Neural cell (in vitro differentiated cells): ENCODE results near the gene NFS1. TPM values are rescaled to one million over a fixed set of nuclear protein-coding genes. Genes with fewer than 3 reads are reported as not detected.

ENCODE experiments used
- H2AFZ ChIP-seq: fragments of 200-600, 300-800 bp; sonication (generic), shearing (Covaris generic); 2 replicates; pipeline ENCODE4 v1.6.0; 2014; ENCODE audit warnings: low read depth, mild to moderate bottlenecking, antibody characterized with exemption, low read length, moderate library complexity
- H3F3A ChIP-seq: fragments of 200-600 bp; shearing (Covaris generic); 2 replicates; pipeline ENCODE4 v1.6.1; 2016; ENCODE audit warnings: mild to moderate bottlenecking, moderate library complexity, mixed read lengths, antibody characterized with exemption, low read length; ENCODE audit not compliant: insufficient read depth, poor library complexity, severe bottlenecking
- H3K27ac ChIP-seq: fragments of 200-600, 300-800 bp; sonication (generic), shearing (Covaris generic); 2 replicates; pipeline ENCODE4 v1.5.1; 2014; ENCODE audit warnings: mild to moderate bottlenecking, low read length, moderate library complexity
- H3K27me3 ChIP-seq: fragments of 300-800, 200-600 bp; sonication (generic), shearing (Covaris generic); 2 replicates; pipeline ENCODE4 v1.6.0; 2014; ENCODE audit warnings: mild to moderate bottlenecking, low read depth, low read length, moderate library complexity; ENCODE audit not compliant: insufficient read depth
- H3K36me3 ChIP-seq: fragments of 300-800, 200-600 bp; sonication (generic), shearing (Covaris generic); 2 replicates; pipeline ENCODE4 v1.5.1; 2014; ENCODE audit warnings: mild to moderate bottlenecking, antibody characterized with exemption, low read length, moderate library complexity; ENCODE audit not compliant: insufficient read depth
- H3K4me2 ChIP-seq: fragments of 300-800, 200-600 bp; sonication (generic), shearing (Covaris generic); 2 replicates; pipeline ENCODE4 v1.6.0; 2014; ENCODE audit warnings: mild to moderate bottlenecking, low read length
- H3K4me3 ChIP-seq: fragments of 300-800, 200-600 bp; sonication (generic), shearing (Covaris generic); 2 replicates; pipeline ENCODE4 v1.5.1; 2014; ENCODE audit warnings: mild to moderate bottlenecking, low read length, moderate library complexity
- H3K79me2 ChIP-seq: fragments of 200-600 bp; shearing (Covaris generic); replicated peaks from 2 replicates; pipeline ENCODE4 v1.6.0; 2014; ENCODE audit warnings: mild to moderate bottlenecking, low read length, moderate library complexity; ENCODE audit not compliant: insufficient read depth
- H3K9ac ChIP-seq: fragments of 300-800, 200-600 bp; sonication (generic), shearing (Covaris generic); 2 replicates; pipeline ENCODE4 v1.6.1; 2016; ENCODE audit warnings: mild to moderate bottlenecking, low read length, mixed read lengths
- H3K9me2 ChIP-seq: fragments of 200-600 bp; shearing (Covaris generic); 2 replicates; pipeline ENCODE4 v1.6.1; 2016; ENCODE audit warnings: mild to moderate bottlenecking, low read length, mixed read lengths; ENCODE audit not compliant: insufficient read depth
- H3K9me3 ChIP-seq: fragments of 200-600, 300-800 bp; sonication (generic), shearing (Covaris generic); 2 replicates; pipeline ENCODE4 v1.6.1; 2016; ENCODE audit warnings: mild to moderate bottlenecking, mixed run types, low read length, moderate library complexity, mixed read lengths
- H4K20me1 ChIP-seq: fragments of 200-600 bp; shearing (Covaris generic); 2 replicates; pipeline ENCODE4 v1.6.1; 2016; ENCODE audit warnings: mild to moderate bottlenecking, mixed run types; ENCODE audit not compliant: insufficient read depth
- EP300 ChIP-seq: fragments of 450-650 bp; conservative IDR thresholded peaks from 2 replicates; pipeline ENCODE4 v1.6.1; 2014; ENCODE audit warnings: antibody characterized with exemption, mild to moderate bottlenecking, moderate library complexity; ENCODE audit not compliant: poor library complexity, severe bottlenecking
- EZH2 ChIP-seq: fragments of 200-600, 300-800 bp; shearing (Covaris generic), sonication (generic); IDR thresholded peaks from 2 replicates; pipeline ENCODE4 v1.6.1; 2014; ENCODE audit warnings: antibody characterized with exemption, low read length, borderline replicate concordance, mild to moderate bottlenecking; ENCODE audit not compliant: insufficient read depth, poor library complexity, severe bottlenecking
- MXI1 ChIP-seq: fragments of 450-650 bp; conservative IDR thresholded peaks from 2 replicates; pipeline ENCODE4 v1.6.1; 2014; ENCODE audit warnings: antibody characterized with exemption, mild to moderate bottlenecking; ENCODE audit not compliant: poor library complexity, severe bottlenecking
- POLR2AphosphoS5 ChIP-seq: IDR thresholded peaks from 2 replicates; pipeline ENCODE4 v1.6.1; 2012
- RAD21 ChIP-seq: fragments of 450-650 bp; conservative IDR thresholded peaks from 2 replicates; pipeline ENCODE4 v1.6.1; 2014; ENCODE audit warnings: antibody characterized with exemption, mild to moderate bottlenecking, moderate library complexity
- SMC3 ChIP-seq: fragments of 450-650 bp; conservative IDR thresholded peaks from 2 replicates; pipeline ENCODE4 v1.6.1; 2014; ENCODE audit warnings: antibody characterized with exemption, mild to moderate bottlenecking, moderate library complexity; ENCODE audit not compliant: poor library complexity
- TAF1 ChIP-seq: IDR thresholded peaks from 2 replicates; pipeline ENCODE4 v1.6.1; 2012; ENCODE audit warnings: low read depth
- polyA plus RNA-seq: library from polyadenylated mRNA; depleted of rRNA; stranded (reverse); fragments of >200 nt; gene quantifications from 2 replicates; pipeline ENCODE4 v1.2.3, GENCODE V29; 2014
- TF ChIP-seq, protein P1 (sequence below): IDR thresholded peaks from 2 replicates; pipeline ENCODE4 v1.6.1; 2012; ENCODE audit warnings: borderline replicate concordance
- TF ChIP-seq, protein P2 (sequence below): fragments of 450-650 bp; IDR thresholded peaks from 2 replicates; pipeline ENCODE4 v1.5.1; 2014; ENCODE audit warnings: antibody characterized with exemption, mild to moderate bottlenecking, moderate library complexity; ENCODE audit not compliant: poor library complexity, severe bottlenecking

Gene NFS1
- polyA plus RNA-seq, 1 donor from 2014 or later: 55.2 TPM

DNA sequence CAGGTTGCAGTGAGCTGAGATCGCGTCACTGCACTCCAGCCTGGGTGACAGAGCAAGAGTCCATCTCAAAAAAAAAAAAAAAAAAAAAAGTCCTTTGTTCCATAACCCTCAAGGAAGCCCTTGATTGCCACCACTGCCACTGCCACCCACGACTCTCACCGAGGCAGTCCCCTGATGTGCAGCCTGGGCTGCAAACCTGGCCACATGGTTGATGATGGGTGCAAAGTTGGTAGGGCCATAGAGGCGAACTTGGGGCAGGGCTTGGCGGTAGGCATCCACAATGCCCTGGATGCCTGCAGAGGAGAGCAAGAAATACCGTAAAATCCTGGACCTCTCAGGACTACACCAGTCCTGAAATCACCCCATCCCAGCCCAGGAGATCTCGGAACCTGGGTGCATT, 72.0 kb downstream of the NFS1 start:
- no peaks in the 10 kb centered on the region for H3K9me2 ChIP-seq
- no peak overlapping the region for H3K4me2 ChIP-seq
- no peaks in the 10 kb centered on the region for H3F3A ChIP-seq
- TF ChIP-seq RAD21 (no peak), POLR2AphosphoS5 (no peak), TAF1 (no peak), SMC3 (no peak), EZH2 (no peak), MXI1 (no peak)
- TF ChIP-seq, protein P1, sequence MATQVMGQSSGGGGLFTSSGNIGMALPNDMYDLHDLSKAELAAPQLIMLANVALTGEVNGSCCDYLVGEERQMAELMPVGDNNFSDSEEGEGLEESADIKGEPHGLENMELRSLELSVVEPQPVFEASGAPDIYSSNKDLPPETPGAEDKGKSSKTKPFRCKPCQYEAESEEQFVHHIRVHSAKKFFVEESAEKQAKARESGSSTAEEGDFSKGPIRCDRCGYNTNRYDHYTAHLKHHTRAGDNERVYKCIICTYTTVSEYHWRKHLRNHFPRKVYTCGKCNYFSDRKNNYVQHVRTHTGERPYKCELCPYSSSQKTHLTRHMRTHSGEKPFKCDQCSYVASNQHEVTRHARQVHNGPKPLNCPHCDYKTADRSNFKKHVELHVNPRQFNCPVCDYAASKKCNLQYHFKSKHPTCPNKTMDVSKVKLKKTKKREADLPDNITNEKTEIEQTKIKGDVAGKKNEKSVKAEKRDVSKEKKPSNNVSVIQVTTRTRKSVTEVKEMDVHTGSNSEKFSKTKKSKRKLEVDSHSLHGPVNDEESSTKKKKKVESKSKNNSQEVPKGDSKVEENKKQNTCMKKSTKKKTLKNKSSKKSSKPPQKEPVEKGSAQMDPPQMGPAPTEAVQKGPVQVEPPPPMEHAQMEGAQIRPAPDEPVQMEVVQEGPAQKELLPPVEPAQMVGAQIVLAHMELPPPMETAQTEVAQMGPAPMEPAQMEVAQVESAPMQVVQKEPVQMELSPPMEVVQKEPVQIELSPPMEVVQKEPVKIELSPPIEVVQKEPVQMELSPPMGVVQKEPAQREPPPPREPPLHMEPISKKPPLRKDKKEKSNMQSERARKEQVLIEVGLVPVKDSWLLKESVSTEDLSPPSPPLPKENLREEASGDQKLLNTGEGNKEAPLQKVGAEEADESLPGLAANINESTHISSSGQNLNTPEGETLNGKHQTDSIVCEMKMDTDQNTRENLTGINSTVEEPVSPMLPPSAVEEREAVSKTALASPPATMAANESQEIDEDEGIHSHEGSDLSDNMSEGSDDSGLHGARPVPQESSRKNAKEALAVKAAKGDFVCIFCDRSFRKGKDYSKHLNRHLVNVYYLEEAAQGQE: no peak
- H3K79me2 ChIP-seq: no peaks in the 10 kb centered on the region
- no peak overlapping the region for H3K9ac ChIP-seq
- H3K27me3 ChIP-seq: no peaks in the 10 kb centered on the region
- H3K27ac ChIP-seq: no peak overlapping the region
- H4K20me1 ChIP-seq: no peaks in the 10 kb centered on the region
- no peaks in the 10 kb centered on the region for H3K36me3 ChIP-seq
- H2AFZ ChIP-seq: no peak overlapping the region
- no peaks in the 10 kb centered on the region for H3K9me3 ChIP-seq
- no peak overlapping the region for H3K4me3 ChIP-seq

DNA sequence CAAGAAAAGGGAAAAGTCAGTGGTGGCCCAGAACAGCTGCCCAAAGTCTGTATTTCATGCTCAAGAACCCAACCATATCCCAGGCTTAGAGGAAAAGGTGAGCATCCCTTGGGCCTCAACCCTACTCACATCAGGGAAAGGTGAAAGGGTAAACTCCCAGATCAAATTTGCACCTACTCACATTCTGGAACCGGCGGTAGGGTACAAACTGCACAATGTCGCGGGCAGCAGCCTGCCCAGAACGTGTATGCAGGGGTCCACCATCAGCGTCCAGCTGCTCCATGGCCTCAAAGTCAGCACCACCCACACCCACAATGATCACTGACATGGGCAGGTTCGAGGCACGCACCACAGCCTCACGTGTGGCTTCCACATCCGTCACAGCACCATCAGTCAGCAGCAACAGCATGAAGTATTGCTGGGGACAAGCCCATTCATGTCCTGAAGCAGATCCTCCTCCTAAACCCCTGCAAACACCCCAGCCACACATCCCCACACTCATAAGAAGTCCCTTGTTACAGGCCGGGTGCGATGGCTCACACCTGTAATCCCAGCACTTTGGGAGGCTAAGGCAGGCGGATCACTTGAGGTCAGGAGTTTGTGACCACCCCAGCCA, 72.7 kb downstream of the NFS1 start:
- H3K9me3 ChIP-seq: no peaks in the 10 kb centered on the region
- H3K79me2 ChIP-seq: no peaks in the 10 kb centered on the region
- H3K4me3 ChIP-seq: no peak overlapping the region
- H3K27me3 ChIP-seq: no peaks in the 10 kb centered on the region
- TF ChIP-seq TAF1 (no peak), POLR2AphosphoS5 (no peak), MXI1 (no peak), SMC3 (no peak), EP300 (no peak), RAD21 (no peak), EZH2 (no peak)
- TF ChIP-seq, protein P1: no peak
- TF ChIP-seq, protein P2, sequence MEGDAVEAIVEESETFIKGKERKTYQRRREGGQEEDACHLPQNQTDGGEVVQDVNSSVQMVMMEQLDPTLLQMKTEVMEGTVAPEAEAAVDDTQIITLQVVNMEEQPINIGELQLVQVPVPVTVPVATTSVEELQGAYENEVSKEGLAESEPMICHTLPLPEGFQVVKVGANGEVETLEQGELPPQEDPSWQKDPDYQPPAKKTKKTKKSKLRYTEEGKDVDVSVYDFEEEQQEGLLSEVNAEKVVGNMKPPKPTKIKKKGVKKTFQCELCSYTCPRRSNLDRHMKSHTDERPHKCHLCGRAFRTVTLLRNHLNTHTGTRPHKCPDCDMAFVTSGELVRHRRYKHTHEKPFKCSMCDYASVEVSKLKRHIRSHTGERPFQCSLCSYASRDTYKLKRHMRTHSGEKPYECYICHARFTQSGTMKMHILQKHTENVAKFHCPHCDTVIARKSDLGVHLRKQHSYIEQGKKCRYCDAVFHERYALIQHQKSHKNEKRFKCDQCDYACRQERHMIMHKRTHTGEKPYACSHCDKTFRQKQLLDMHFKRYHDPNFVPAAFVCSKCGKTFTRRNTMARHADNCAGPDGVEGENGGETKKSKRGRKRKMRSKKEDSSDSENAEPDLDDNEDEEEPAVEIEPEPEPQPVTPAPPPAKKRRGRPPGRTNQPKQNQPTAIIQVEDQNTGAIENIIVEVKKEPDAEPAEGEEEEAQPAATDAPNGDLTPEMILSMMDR: no peak
- no peaks in the 10 kb centered on the region for H3K36me3 ChIP-seq
- H2AFZ ChIP-seq: no peak overlapping the region
- H3K27ac ChIP-seq: no peak overlapping the region
- H3K9me2 ChIP-seq: no peaks in the 10 kb centered on the region
- H3F3A ChIP-seq: no peaks in the 10 kb centered on the region
- no peaks in the 10 kb centered on the region for H4K20me1 ChIP-seq
- H3K9ac ChIP-seq: no peak overlapping the region
- H3K4me2 ChIP-seq: no peak overlapping the region
